GM12891 (cell line): ENCODE data around the gene TCHH.

Experiments
- DNase-seq: peaks from one replicate; pipeline ENCODE4 v3.0.0; 2011; ENCODE audit warnings: low spot score; ENCODE audit not compliant: insufficient read length
- FAIRE-seq: peaks from 2 replicates; lab custom pipeline; 2011; peaks lifted over from hg19 to GRCh38; lab: Jason Lieb, UNC
- PAX5 ChIP-seq: IDR thresholded peaks from 2 replicates; pipeline ENCODE4 v1.6.1; 2011; ENCODE audit warnings: low read length, moderate library complexity, mild to moderate bottlenecking; ENCODE audit not compliant: insufficient read depth, severe bottlenecking
- POLR2A ChIP-seq: IDR thresholded peaks from 2 replicates; pipeline ENCODE4 v1.6.1; 2011; ENCODE audit warnings: low read depth, low read length, control low read depth
- POLR2AphosphoS5 ChIP-seq: IDR thresholded peaks from 2 replicates; pipeline ENCODE4 v1.6.1; 2011; ENCODE audit warnings: low read depth, low read length, control low read depth
- POU2F2 ChIP-seq: IDR thresholded peaks from 2 replicates; pipeline ENCODE4 v1.6.1; 2011; ENCODE audit warnings: low read depth, mild to moderate bottlenecking, control low read depth, low read length, moderate library complexity
- SPI1 ChIP-seq: IDR thresholded peaks from 2 replicates; pipeline ENCODE4 v1.6.1; 2011; ENCODE audit warnings: low read depth, low read length, control low read depth
- TAF1 ChIP-seq: IDR thresholded peaks from 2 replicates; pipeline ENCODE4 v1.6.1; 2011; ENCODE audit warnings: low read depth, low read length, control low read depth

The TCHH gene

DNA sequence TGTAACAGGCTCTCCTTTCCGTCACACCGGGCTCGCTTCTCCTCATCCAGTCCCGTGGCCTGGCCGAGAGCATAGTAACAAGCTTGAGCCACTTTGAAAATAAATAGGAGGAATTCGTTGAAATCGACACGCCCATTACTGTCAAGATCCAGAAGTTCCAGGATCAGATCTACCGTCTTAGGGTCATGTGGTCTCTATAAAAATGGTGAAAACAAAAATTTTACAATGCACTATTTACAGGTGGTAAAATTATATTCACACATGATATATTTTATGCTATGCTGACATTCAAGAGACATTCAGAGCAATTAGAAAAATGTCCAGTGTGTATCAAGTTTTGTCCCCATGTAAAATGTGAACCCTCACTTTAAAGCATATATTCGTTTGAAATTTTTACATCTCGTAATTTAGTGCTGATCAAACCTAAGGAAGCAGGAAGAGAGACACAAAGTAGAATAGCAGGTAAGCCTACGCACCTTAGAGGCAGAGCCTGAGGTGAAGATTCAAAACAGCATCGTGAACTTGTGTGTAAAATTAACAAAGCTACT, 2.3 kb downstream of the TCHH start:
- FAIRE-seq (no peak), DNase-seq (no peak)
- TF ChIP-seq SPI1 (no peak), PAX5 (no peak), TAF1 (no peak), POLR2AphosphoS5 (no peak), POLR2A (no peak), POU2F2 (no peak)

DNA sequence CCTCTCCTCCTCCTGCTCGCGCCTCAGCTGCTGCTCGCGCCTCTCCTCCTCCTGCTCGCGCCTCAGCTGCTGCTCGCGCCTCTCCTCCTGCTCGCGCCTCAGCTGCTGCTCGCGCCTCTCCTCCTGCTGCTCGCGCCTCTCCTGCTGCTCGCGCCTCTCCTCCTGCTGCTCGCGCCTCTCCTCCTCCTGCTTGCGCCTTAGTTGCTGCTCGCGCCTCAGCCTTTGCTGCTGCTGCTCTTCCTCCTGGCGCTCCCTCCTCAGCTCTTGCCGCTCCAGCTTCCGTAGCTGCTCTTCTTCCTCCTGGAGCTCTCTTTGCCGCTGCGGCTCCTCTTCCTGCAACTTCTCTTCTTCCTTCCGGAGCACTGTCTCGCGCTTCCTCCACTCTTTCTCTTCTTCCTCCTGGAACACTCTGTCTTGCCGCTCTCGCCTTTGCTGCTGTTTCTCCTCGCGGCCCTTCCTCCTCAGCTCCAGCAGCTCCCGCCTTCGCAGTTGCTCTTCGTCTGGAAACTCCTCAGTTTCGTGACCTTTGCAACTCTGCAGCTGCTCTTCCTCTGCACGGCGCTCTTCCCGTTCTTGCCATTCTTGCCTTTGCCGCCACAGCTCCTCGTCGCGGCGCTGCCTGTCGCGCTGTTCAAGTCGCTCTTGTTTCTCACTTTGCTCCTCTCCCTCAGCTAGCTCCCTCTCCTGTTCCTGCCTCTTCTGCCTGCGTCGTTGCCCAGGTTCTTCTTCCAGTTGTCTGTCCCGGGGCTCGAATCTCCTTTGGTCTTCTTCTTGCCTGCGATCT, 3.0 kb downstream of the TCHH start:
- no peak for FAIRE-seq
- DNase-seq, result no peak
- TF ChIP-seq POLR2A, result no peak
- TF ChIP-seq POU2F2, result no peak
- TF ChIP-seq SPI1, result no peak
- no peak for TF ChIP-seq POLR2AphosphoS5

DNA sequence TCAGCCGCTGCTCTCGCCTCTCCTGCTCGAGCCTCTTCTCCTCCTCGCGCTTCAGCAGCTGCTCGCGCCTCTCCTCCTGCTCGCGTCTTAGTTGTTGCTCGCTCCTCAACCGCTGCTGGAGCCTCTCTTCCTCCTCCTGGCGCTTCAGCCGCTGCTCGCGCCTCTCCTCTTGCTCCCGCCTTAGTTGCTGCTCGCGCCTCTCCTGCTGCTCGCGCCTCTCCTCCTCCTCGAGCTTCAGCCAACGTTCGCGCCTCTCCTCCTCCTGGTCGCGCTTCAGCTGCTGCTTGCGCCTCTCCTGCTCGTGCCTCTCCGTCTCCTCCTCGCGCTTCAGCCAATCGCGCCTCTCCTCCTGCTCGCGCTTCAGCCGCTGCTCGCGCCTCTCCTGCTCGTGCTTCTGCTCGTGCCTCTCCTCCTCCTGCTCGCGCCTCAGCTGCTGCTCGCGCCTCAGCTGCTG, 3.7 kb downstream of the TCHH start:
- FAIRE-seq (peak; percentile 58), DNase-seq (no peak)
- TF ChIP-seq POU2F2 (no peak), TAF1 (no peak), POLR2AphosphoS5 (no peak), SPI1 (no peak)

DNA sequence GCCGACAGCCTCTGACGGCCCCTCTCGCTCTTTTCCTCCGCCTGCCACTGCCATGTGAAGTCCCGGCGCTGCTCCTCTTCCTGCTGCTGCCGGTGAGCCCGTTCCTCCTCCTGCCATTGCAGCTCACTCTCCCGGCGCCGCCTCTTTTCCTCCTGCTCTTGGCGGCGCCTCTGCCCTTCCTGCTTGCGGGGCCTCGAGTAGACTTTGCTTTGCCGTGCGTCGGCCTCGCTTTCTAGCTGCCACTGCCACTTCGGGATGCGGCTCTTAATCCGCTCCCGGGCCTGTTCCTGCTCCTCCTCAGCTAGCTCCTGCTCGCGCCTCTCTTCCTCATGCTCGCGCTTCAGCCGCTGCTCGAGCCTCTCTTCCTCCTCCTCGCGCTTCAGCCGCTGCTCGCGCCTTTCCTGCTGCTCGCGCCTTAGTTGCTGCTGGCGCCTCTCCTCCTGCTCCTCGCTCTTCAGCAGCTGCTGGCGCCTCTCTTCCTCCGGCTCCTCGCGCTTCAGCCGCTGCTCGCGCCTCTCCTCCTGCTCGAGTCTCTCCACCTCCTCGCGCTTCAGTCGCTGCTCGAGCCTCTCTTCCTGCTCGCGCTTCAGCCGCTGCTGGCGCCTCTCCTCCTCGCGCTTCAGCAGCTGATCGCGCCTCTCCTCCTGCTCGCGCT, 4.3 kb downstream of the TCHH start:
- TF ChIP-seq SPI1 (no peak), TAF1 (no peak), POLR2A (no peak), PAX5 (no peak), POU2F2 (no peak), POLR2AphosphoS5 (no peak)
- FAIRE-seq (peak; percentile 33), DNase-seq (no peak)

DNA sequence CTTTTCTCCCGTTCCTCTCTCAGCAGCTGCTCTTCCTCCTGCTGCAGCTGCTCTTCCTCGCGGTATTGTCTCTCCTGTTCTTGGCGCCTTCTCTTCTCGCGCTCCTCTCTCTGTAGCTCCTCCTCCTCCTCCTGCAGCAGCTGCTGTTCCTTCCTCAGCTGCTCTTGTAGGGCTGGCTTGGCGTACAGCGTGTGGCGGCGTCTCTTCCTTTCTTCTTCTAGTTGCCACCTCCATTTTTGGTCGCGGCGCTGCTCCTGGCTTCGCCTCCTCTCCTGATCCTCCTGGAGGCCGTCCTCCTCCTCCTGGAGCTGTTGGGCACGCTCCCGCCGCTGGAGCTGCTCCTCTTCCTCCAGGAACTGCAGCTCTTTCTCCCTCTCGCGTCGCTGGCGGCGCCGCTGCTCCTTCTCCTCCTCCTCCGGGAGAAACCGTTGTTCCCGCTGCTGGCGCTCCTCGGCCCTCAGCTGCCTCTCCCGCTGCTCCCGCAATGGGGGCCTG, 4.8 kb downstream of the TCHH start:
- DNase-seq (no peak), FAIRE-seq (no peak)
- TF ChIP-seq TAF1, result no peak
- TF ChIP-seq SPI1, result no peak
- no peak for TF ChIP-seq PAX5

DNA sequence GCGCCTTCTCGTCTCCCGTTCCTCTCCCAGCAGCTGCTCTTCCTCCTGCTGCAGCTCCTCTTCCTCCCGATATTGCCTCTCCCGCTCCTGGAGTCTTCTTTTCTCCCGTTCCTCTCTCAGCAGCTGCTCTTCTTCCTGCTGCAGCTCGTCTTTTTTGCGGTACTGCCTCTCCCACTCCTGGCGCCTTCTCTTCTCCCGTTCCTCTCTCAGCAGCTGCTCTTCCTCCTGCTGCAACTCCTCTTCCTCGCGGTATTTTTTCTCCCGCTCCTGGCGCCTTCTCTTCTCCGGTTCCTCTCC, 5.3 kb downstream of the TCHH start:
- TF ChIP-seq POLR2A (no peak), SPI1 (no peak), PAX5 (no peak), TAF1 (no peak), POU2F2 (no peak), POLR2AphosphoS5 (no peak)
- DNase-seq, result no peak
- FAIRE-seq, result no peak

DNA sequence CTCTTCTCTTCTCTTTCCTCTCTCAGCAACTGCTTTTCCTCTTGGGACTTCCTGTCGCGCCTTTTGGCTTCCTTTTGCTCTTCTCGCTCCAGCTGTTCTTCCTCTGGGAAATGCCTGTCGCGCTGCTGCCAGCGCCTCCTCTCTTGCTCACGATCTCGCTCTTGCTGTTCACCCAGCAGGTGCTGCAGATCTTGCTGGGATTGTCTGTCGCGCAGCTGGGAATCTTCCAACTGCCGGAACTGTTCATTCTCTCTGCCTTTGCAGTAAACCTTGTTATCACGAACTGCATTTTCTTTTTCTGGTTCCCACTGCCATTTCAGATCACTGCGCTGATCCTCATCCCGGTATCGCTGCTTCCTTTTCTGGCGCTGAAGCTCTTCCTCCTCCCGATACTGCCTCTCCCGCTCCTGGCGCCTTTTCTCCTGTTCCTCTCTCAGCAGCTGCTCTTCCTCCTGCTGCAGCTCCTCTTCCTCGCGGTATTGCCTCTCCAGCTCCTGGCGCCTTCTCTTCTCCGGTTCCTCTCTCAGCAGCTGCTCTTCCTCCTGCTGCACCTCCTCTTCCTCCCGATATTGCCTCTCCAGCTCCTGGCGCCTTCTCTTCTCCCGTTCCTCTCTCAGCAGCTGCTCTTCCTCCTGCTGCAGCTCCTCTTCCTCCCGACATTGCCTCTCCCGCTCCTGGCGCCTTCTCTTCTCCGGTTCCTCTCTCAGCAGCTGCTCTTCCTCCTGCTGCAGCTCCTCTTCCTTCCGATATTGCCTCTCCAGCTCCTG, 5.8 kb downstream of the TCHH start:
- no peak for FAIRE-seq
- DNase-seq, result no peak
- TF ChIP-seq PAX5, result no peak
- TF ChIP-seq SPI1, result no peak
- TF ChIP-seq TAF1, result no peak
- TF ChIP-seq POLR2A, result no peak
- TF ChIP-seq POLR2AphosphoS5, result no peak
- no peak for TF ChIP-seq POU2F2

DNA sequence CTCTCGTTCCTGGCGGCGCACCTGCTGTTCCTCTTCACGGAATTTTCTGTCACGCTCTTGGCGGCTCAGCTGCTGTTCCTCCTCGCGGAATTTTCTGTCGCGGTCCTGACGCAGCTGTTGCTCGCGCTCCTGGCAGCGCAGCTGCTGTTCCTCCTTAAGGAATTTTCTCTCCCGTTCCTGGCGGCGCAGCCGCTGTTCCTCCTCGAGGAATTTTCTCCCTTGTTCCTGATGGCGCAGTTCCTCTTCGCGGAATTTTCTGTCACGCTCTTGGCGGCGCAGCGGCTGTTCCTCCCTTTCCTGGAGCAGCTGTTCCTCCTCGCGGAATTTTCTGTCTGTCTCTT, 6.4 kb downstream of the TCHH start:
- FAIRE-seq (no peak), DNase-seq (no peak)
- TF ChIP-seq PAX5 (no peak), SPI1 (no peak), TAF1 (no peak), POLR2A (no peak), POLR2AphosphoS5 (no peak), POU2F2 (no peak)

DNA sequence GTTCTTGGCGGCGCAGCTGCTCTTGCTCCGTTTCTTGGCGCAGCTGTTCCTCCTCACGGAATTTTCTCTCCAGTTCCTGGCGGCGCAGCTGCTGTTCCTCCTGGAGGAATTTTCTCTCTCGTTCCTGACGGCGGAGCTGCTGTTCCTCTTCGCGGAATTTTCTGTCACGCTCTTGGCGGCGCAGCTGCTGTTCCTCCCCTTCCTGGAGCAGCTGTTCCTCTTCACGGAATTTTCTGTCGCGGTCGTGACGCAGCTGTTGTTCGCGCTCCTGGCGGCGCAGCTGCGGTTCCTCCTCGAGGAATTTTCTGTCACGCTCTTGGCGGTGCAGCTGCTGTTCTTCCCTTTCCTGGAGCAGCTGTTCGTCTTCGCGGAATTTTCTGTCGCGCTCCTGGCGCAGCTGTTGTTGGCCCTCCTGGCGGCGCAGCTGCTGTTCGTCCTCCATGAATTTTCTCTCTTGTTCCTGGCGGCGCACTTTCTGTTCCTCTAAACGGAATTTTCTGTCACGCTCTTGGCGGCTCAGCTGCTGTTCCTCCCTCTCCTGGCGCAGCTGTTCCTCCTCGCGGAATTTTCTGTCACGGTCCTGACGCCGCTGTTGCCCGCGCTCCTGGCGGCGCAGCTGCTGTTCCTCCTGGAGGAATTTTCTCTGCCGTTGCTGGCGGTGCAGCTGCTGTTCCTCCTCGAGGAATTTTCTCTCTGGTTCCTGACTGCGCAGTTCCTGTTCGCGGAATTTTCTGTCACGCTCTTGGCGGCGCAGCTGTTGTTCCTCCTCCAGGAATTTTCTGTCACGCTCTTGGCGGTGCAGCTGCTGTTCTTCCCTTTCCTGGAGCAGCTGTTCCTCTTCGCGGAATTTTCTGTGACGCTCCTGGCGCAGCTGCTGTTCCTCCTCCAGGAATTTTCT, 7.0 kb downstream of the TCHH start:
- FAIRE-seq, result no peak
- no peak for DNase-seq
- TF ChIP-seq SPI1, result no peak
- no peak for TF ChIP-seq TAF1
- no peak for TF ChIP-seq POU2F2
- TF ChIP-seq POLR2AphosphoS5, result no peak
- no peak for TF ChIP-seq POLR2A
